Measurements from ENCODE around the gene HSD11B1. TPM values are rescaled to one million over a fixed set of nuclear protein-coding genes. Genes with fewer than 3 reads are reported as not detected.

Gene HSD11B1
- total and polyA plus RNA-seq, 2 of the 4 experiments (the other 2 are of a cell fraction) = 0.41 to 0.72 TPM

DNA sequence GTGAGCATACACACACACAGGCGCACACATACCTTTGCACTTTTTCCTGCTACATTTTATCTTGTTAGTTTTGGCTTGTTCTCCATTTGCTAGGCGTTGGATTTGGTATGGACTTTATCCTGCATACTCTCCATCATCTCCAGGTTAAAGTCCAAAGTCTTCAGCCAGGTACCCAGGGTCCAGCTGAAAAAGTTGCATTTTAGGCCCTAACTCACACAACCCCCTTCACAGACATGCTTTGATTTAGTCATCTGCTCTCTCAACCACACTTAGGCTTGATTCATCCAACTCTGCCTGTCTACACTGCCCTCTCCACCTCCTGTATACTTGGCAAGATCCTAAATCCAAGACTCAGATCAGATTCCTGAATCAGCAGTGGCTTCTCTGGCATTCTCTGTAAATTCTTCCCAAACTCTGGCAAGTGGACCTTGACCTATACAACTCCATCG is 41.7 kb upstream of the HSD11B1 start:
- H3K4ac ChIP-seq (ENCODE audit: low read depth, low read length) = no peak overlapping the region
- ATAC-seq (ENCODE audit: low read depth) = no peak
- H3K4me3 ChIP-seq (ENCODE audit: insufficient read depth, low read depth, low read length) = no peak overlapping the region

More for the DNA sequence above, 41.7 kb upstream of the HSD11B1 start:
- no peak overlapping the region for H4K5ac ChIP-seq (ENCODE audit: low read depth, low read length)
- H2AK9ac ChIP-seq (replicated peaks; ENCODE audit: low read depth, low read length, poor library complexity) = no peak overlapping the region
- H3K4me2 ChIP-seq (ENCODE audit: low read depth, low read length) = no peak overlapping the region
- no peak overlapping the region for H3K18ac ChIP-seq (ENCODE audit: low read depth, low read length)
- 0 out of 2 replicates have a peak, but pooled peaks cover 3% of the 10 kb centered on the region for H3K27me3 ChIP-seq (ENCODE audit: control insufficient read depth, insufficient read depth, low read length)
- ChIA-PET POLR2A (ENCODE audit: unreplicated experiment) (no interaction called here), CTCF (no interaction called here)
- no peak overlapping the region for H2BK15ac ChIP-seq (ENCODE audit: low read depth, low read length)
- H2BK20ac ChIP-seq (ENCODE audit: low read depth, low read length) = no peak overlapping the region
- DNase-seq = no peak
- H4K8ac ChIP-seq (ENCODE audit: low read depth in 2 of 2, low read length in 2 of 2) = no peak overlapping the region
- H3K9ac ChIP-seq (ENCODE audit: low read depth, low read length) = no peak overlapping the region
- no peak overlapping the region for H2AK5ac ChIP-seq (ENCODE audit: low read depth, low read length)
- in situ Hi-C loops (cut with MboI; ENCODE audit: low sequenced_read_pairs) (no loop called here), intact Hi-C loops (cut with micrococcal nuclease) (no loop called here), dilution Hi-C loops (cut with HindIII; ENCODE audit: low sequenced_read_pairs, unreplicated experiment) (no loop called here)
- H3K23ac ChIP-seq (ENCODE audit: low read depth, low read length) = no peak overlapping the region
- no peaks in the 10 kb centered on the region for H3K36me3 ChIP-seq (ENCODE audit: control insufficient read depth, insufficient read depth, low read length)
- no peaks in the 10 kb centered on the region for H3K79me1 ChIP-seq (ENCODE audit: low read depth in 1 of 2, low read length in 2 of 2)
- H2BK5ac ChIP-seq (ENCODE audit: low read depth, low read length, poor library complexity, severe bottlenecking) = no peak overlapping the region
- no peak overlapping the region for H3K56ac ChIP-seq (ENCODE audit: extremely low read depth, insufficient read depth, low read length)
- no peaks in the 10 kb centered on the region; the same call in 1 of the 2 replicates for H3K9me1 ChIP-seq (ENCODE audit: insufficient read depth, low read length)
- no peak overlapping the region for H3K14ac ChIP-seq (replicated peaks; ENCODE audit: low read depth, low read length)
- H4K20me1 ChIP-seq (ENCODE audit: insufficient read depth, low read length) = no peaks in the 10 kb centered on the region
- H3K27ac ChIP-seq (ENCODE audit: insufficient read depth, low read length) = no peak overlapping the region
- WGBS, 2 experiments (ENCODE audit: extremely low coverage in 2 of 2, insufficient read length in 1 of 2) = no CpG with 5 or more reads among the region's 3 CpGs
- no peak overlapping the region for H2BK120ac ChIP-seq (ENCODE audit: low read depth, low read length)
- no peak overlapping the region for H4K91ac ChIP-seq (ENCODE audit: insufficient read depth, low read depth, low read length)
- no TSS peak for BruUV-seq (replicated peaks)
- no peaks in the 10 kb centered on the region for H3K4me1 ChIP-seq (ENCODE audit: control insufficient read depth, insufficient read depth, low read length)
- no peaks in the 10 kb centered on the region for H3K9me3 ChIP-seq (ENCODE audit: control insufficient read depth, insufficient read depth, low read length)
- H2AFZ ChIP-seq (replicated peaks; ENCODE audit: low read length, poor library complexity) = no peak overlapping the region
- TF ChIP-seq, protein P1, sequence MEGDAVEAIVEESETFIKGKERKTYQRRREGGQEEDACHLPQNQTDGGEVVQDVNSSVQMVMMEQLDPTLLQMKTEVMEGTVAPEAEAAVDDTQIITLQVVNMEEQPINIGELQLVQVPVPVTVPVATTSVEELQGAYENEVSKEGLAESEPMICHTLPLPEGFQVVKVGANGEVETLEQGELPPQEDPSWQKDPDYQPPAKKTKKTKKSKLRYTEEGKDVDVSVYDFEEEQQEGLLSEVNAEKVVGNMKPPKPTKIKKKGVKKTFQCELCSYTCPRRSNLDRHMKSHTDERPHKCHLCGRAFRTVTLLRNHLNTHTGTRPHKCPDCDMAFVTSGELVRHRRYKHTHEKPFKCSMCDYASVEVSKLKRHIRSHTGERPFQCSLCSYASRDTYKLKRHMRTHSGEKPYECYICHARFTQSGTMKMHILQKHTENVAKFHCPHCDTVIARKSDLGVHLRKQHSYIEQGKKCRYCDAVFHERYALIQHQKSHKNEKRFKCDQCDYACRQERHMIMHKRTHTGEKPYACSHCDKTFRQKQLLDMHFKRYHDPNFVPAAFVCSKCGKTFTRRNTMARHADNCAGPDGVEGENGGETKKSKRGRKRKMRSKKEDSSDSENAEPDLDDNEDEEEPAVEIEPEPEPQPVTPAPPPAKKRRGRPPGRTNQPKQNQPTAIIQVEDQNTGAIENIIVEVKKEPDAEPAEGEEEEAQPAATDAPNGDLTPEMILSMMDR (conservative IDR thresholded peaks at IDR 0.05; ENCODE audit: low read depth, low read length) = no peak
- TF ChIP-seq, protein P2, sequence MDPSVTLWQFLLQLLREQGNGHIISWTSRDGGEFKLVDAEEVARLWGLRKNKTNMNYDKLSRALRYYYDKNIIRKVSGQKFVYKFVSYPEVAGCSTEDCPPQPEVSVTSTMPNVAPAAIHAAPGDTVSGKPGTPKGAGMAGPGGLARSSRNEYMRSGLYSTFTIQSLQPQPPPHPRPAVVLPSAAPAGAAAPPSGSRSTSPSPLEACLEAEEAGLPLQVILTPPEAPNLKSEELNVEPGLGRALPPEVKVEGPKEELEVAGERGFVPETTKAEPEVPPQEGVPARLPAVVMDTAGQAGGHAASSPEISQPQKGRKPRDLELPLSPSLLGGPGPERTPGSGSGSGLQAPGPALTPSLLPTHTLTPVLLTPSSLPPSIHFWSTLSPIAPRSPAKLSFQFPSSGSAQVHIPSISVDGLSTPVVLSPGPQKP (IDR thresholded peaks at IDR 0.05; ENCODE audit: borderline replicate concordance, low read depth, low read length) = no peak
- TF ChIP-seq FOS (IDR thresholded peaks at IDR 0.05; ENCODE audit: low read depth, low read length) (no peak), CEBPB (IDR thresholded peaks at IDR 0.05; ENCODE audit: low read depth, low read length) (no peak), SMC3 (IDR thresholded peaks at IDR 0.05; ENCODE audit: low read depth, low read length) (no peak), CHD1 (IDR thresholded peaks at IDR 0.05; ENCODE audit: low read depth, low read length) (no peak), MAFK (IDR thresholded peaks at IDR 0.05; ENCODE audit: low read depth, low read length) (no peak)

Data from IMR-90 (cell line).